RKO (cell line): ENCODE measurements around the gene KDM2B.

Experiments used
- DNase-seq: peaks from one replicate; pipeline ENCODE4 v3.0.0-alpha.2; 2016; ENCODE audit warnings: low spot score

The KDM2B gene

DNA sequence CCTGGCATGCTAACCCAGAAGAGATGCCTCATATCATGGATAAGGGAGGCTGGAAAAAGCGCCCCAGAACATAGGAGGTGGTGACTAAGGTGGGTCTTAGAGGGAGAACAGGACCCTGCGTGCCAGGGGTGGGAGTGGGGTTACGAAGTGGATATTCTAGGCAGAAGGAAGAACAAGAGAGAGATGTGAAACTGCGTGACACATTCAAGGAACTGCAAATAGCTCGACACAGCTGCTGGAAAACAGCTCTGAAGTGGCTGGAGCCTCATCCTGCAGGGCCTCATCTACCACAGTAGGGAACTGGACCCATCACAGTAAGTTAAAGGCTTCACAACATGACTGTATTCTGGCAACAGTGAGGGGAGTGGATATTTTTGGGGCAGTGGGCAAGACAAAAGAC, 119.8 kb downstream of the KDM2B start:
- DNase-seq: no peak

GRCh38 chr12:121456551-121456950, 124.3 kb downstream of the KDM2B start:
- DNase-seq: no peak

DNA sequence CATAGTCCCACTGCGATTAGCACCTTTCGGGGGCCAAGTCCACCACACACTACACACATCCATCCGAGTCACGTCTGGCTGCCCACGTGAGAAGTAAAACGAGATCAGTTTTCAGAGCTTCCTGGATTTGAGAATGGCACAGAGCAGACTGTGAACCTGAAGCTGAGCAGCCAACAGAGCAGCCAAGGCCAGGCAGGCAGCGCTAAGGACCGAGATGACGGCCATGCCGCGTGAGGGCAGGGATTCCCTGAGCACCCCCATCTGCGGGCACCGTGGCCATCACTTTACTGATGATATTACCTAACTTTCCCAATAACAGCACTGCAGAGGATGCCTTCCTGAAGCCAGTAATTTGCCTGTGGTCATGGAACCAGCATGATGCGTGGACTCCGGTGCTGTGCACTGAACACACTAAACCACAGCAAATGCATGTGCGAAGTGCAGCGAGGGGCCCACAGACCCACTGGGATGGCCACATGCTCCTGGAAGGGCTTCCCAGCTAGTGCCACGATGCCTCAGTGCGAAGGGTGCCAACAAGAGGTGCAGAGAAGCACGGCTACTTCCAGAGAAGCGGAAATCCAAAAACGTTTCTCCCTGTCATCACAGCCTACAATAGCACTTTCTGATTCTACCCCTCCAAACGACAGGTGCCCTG, 124.9 kb downstream of the KDM2B start:
- DNase-seq: no peak

DNA sequence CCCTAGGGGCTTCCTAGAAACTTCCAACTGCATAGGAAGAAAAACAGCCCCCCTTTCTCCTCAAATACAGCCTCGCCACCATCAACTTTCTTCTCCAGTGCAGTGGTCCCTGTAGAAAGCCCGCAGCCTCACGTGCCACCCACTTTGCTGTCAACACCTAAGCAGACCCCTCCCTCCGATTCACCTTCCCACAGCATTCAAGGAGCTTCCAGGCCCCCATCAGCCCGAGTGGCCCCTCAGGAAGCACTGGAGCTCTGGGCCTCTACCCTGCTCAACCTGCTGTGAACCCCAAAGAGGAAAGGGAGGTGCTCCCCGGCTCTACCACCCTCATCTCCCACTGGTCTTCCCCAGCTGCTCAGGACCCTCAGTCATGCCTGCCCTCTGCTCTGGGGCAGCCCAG, 125.9 kb downstream of the KDM2B start:
- no peak for DNase-seq

DNA sequence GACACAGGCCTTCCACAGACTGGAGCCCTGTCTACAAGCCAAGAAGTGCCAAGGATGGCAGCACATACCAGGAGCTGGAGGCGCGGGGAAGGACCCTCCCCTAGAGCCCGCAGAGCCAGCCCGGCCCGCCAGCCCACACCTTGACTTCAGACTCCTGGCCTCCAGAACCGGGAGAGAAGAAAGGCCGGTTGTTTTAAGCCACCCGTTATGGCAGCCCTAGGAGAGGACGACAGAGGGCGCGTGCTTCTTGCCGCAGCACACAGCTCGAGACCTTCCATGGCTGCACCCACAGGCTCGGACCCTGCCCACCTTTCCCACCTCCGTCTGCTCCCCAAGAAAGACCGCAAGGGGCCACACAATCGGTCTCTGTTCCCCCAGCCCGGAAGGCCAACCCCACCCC, 127.2 kb downstream of the KDM2B start:
- no peak for DNase-seq

GRCh38 chr12:121452985-121453360, 127.8 kb downstream of the KDM2B start:
- no peak for DNase-seq

DNA sequence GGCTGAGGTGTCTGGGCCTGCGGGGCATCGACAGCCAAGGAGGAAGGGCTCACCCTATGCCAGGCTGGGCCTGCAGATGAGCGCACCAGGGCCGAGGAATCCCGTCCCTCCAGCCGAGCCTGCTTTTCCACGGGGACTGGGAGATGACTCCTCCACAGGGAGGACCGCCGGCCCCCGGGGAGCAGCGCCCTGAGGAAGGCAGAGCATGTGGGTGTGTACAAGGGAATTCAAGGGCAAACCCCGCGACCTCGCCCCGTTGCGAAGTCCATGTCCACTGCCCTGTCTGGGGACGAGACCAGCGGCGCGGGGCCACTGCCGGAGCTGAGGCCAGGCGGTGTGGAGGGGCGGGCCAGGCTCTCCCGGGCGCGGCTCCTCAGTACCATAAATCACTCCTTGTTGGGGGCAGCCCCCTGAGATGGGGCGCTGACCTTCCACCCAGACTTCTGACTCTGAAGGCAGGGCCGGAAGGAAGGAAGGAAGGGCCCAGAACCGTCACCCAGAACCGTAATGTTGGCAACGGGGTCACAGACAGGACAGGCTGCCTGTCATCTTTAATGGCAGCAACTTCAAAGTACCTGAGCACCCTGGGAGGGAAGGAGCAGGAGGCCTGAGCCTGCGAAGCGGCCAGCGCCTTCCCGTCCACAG, 128.4 kb downstream of the KDM2B start:
- DNase-seq: no peak

DNA sequence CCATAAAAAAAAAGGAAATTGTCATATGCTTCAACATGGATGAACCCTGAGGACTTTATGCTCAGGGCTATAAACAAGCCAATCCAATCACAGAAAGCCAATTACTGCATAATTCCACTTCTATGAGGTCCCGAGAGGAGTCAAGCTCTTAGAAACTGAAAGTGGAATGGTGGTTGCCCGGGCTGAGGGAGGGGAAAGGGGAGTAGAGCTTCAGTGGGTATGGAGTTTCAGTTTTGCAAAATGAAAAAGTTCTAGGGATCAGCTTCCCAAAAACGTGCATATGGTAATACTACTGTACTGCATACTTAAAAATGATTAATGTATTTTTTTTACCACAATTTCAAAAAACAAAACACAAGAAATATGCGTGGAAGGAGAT, 128.9 kb downstream of the KDM2B start:
- no peak for DNase-seq

DNA sequence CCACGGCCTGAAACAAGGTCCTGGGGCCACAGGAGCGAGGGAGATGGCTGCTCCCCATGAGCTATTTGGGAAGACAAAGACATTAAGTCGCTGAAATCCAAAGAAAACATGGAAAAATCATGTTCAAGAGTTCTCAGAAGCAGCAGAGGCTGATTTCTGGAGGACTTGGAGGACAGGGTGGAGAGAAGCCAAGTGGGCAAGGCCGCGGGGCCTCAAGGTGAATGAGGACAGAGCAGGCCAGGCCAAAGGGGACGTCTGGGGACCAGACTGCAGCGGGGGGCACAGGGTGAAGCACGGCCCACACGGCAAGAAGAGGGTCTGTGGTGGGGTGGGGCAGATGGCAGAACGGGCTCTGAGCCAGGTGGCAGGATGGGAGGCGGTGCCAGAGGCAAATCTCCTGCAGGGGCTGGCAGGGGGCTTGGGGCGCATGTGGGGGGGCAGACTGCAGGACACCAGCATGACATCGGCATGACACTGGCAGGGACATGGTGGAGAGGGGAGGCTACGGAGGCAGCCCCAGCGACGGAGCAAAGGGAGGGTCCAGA, 132.0 kb downstream of the KDM2B start:
- DNase-seq: no peak

GRCh38 chr12:121446750-121447149, 134.1 kb downstream of the KDM2B start:
- no peak for DNase-seq

GRCh38 chr12:121444842-121445202, 136.0 kb downstream of the KDM2B start:
- DNase-seq: no peak

GRCh38 chr12:121443911-121444841, 136.6 kb downstream of the KDM2B start:
- no peak for DNase-seq

- DNase-seq: peak; percentile 76
These were observed 137.5 kb downstream of the KDM2B start for GRCh38 chr12:121443193-121443870.

DNA sequence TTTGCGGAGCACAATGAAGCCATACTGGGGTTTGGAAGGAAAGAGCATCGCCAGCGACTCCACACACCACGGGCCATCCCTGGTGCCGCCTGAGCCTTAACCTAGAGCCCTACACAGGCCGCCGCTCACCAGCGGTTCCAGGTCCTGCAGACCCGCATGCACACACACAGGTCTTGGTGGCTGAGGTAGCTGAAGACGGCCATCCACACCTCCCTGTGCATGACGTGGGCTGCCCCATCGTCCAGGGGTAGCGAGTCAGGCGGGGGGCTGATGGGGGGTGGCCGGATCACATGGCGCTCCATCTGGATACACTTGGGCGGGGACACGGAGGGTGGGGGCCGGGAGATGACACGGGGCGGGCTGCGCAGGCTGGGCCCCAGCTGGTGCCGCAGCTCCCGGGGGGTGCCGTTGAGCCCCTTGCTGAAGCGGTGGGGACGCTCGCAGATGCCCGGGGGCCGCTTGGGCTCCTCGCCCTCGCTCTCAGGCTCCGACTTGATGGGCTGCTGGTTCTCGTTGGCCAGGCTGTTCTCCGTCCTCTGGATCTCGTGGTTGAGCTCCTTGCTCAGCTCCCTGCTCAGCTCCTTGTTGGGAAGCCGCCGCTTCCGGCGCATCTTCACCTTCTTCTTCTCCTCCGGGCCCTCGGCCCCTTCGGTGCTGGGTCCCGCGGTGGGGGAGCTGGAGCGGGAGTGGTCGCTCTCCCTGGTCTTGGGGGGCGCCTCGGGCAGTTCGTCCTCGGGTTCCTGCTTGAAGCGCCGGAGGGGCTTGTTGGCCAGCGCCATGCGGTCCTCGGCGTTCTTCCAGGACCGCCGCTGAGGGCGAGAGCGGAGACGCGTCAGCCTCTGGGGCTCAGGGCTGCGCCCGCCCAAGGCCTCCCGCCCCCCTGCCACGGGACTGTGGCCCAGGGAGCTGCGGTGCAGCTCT, 138.5 kb downstream of the KDM2B start:
- DNase-seq: no peak

DNA sequence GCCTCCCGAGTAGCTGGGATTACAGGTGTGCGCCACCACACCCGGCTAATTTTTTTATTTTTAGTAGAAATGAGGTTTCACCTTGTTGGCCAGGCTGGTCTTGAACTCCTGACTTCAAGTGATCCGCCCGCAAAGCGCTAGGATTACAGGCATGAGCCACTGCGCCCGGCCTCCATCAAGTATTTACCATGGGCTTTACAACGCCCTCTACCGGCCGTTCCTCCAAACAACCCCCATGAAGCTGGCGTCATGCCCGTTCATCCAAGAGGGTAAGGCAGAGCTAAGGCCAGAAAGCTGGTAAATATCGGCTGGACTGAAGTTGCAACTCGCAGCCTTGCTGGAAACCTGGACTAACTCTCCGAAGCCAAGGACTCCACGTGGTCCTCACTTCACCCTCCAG, 139.3 kb downstream of the KDM2B start:
- no peak for DNase-seq

DNA sequence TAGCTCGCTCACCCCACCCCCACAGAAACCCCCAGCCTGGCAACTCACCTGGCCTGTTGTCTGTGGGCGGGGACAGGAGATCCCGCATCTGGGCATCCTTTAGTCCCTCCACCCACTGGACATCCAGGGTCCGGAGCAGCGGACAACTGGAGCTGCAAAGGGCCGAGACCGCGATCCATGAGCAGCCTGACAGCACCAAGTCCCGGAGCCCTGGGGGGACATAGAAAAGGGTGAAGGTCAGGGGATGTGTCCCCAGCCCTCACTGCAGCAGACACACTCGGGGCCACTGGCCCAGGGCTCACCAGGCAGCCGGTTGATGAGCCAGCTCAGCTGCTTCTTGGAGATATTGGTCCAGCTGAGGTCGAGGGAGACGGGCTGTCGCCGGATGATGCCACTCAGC, 140.1 kb downstream of the KDM2B start:
- DNase-seq: no peak

DNA sequence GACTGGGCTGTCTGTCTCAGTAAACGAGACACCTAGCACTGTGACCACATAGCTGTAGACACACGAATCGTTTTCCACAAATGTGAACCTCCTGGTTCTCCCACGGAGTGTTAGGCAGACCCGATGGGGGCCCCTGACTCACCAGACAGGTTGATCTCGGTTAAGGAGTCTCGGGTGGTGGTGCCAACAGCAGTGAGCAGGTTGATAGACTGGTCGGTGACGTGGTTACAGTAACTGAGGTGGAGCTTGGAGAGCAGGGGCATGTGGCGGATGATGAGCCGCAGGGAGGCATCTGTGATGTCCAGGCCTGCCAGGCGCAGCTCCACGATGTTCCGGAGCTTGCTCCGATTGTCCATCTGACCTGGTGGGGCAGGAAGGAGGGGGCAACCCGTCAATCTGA, 141.1 kb downstream of the KDM2B start:
- no peak for DNase-seq

- no peak for DNase-seq
These were observed 141.9 kb downstream of the KDM2B start for GRCh38 chr12:121438905-121439304.

GRCh38 chr12:121436706-121437105, 144.1 kb downstream of the KDM2B start:
- no peak for DNase-seq

- DNase-seq: no peak
These were observed 147.9 kb downstream of the KDM2B start for GRCh38 chr12:121432740-121433480.
